DOHH2 (cell line): ENCODE results near the gene FOXP2.

ENCODE experiments used
- H3F3A ChIP-seq: fragments of 200-600 bp; sonication (generic), shearing (Covaris generic); 2 replicates; pipeline ENCODE4 v1.6.0; 2016; ENCODE audit warnings: antibody characterized with exemption, mild to moderate bottlenecking; ENCODE audit not compliant: control insufficient read depth, insufficient read depth
- H3K27ac ChIP-seq: fragments of 200-600 bp; sonication (generic); 2 replicates; pipeline ENCODE4 v1.5.1; 2014; ENCODE audit warnings: low read depth, mild to moderate bottlenecking, low read length, moderate library complexity
- H3K27me3 ChIP-seq: fragments of 200-600 bp; sonication (generic); 2 replicates; pipeline ENCODE4 v1.6.1; 2014; ENCODE audit warnings: mild to moderate bottlenecking, low read length, mixed read lengths; ENCODE audit not compliant: control insufficient read depth
- H3K36me3 ChIP-seq: fragments of 200-600 bp; sonication (generic); 2 replicates; pipeline ENCODE4 v1.6.1; 2014; ENCODE audit warnings: mild to moderate bottlenecking, low read length, moderate library complexity, mixed read lengths; ENCODE audit not compliant: control insufficient read depth
- H3K4me1 ChIP-seq: fragments of 200-600 bp; sonication (generic); 2 replicates; pipeline ENCODE4 v1.6.1; 2014; ENCODE audit warnings: mild to moderate bottlenecking, low read length, mixed read lengths; ENCODE audit not compliant: control insufficient read depth
- H3K4me2 ChIP-seq: fragments of 200-600 bp; sonication (generic); 2 replicates; pipeline ENCODE4 v1.6.0; 2014; ENCODE audit warnings: mild to moderate bottlenecking, low read length, moderate library complexity
- H3K4me3 ChIP-seq: fragments of 200-600 bp; sonication (generic); 2 replicates; pipeline ENCODE4 v1.5.1; 2014; ENCODE audit warnings: mild to moderate bottlenecking, low read length, mixed read lengths
- H3K79me2 ChIP-seq: fragments of 200-600 bp; sonication (generic); 2 replicates; pipeline ENCODE4 v1.6.1; 2014; ENCODE audit warnings: mild to moderate bottlenecking, low read length, mixed read lengths; ENCODE audit not compliant: control insufficient read depth
- H3K9me2 ChIP-seq: fragments of 200-600 bp; sonication (generic); replicated peaks from 2 replicates; pipeline ENCODE4 v1.6.1; 2014; ENCODE audit warnings: mild to moderate bottlenecking, low read length, mixed read lengths; ENCODE audit not compliant: control insufficient read depth
- H3K9me3 ChIP-seq: fragments of 200-600 bp; sonication (generic); 2 replicates; pipeline ENCODE4 v1.6.1; 2014; ENCODE audit warnings: antibody characterized with exemption, low read length, mixed read lengths; ENCODE audit not compliant: control insufficient read depth, insufficient read depth
- H4K20me1 ChIP-seq: fragments of 200-600 bp; sonication (generic); 2 replicates; pipeline ENCODE4 v1.6.0; 2014; ENCODE audit warnings: low read depth, mild to moderate bottlenecking, antibody characterized with exemption, low read length, moderate library complexity; ENCODE audit not compliant: control insufficient read depth, insufficient read depth
- CTCF ChIP-seq: fragments of 200-600 bp; sonication (generic); IDR thresholded peaks from one replicate; pipeline ENCODE4 v1.5.1; 2014; ENCODE audit warnings: antibody characterized with exemption, mild to moderate bottlenecking, low read depth, low read length; ENCODE audit not compliant: poor library complexity, severe bottlenecking
- EZH2phosphoT487 ChIP-seq: fragments of 200-600 bp; sonication (generic); IDR thresholded peaks from 2 replicates; pipeline ENCODE4 v1.6.1; 2017; ENCODE audit warnings: borderline replicate concordance, mild to moderate bottlenecking, antibody characterized with exemption, low read length, moderate library complexity, mixed read lengths

Gene FOXP2

GRCh38 chr7:114708646-114709045 lies 294.0 kb downstream of the FOXP2 start:
- no peak for TF ChIP-seq EZH2phosphoT487
- no peak for TF ChIP-seq CTCF
- Histone ChIP-seq H3K9me3 (no peaks in the 10 kb centered on the region), H3F3A (no peaks in the 10 kb centered on the region), H3K9me2 (no peaks in the 10 kb centered on the region), H3K79me2 (no peaks in the 10 kb centered on the region), H3K27ac (no peak overlapping the region), H3K36me3 (no peaks in the 10 kb centered on the region), H3K27me3 (no peaks in the 10 kb centered on the region), H3K4me3 (no peak overlapping the region), H4K20me1 (no peaks in the 10 kb centered on the region), H3K4me2 (no peak overlapping the region), H3K4me1 (no peaks in the 10 kb centered on the region)

GRCh38 chr7:114710499-114710898 lies 295.9 kb downstream of the FOXP2 start:
- Histone ChIP-seq H3K27ac (no peak overlapping the region), H3K36me3 (no peaks in the 10 kb centered on the region), H4K20me1 (no peaks in the 10 kb centered on the region), H3K9me2 (no peaks in the 10 kb centered on the region), H3K4me3 (no peak overlapping the region), H3K4me2 (no peak overlapping the region), H3K79me2 (no peaks in the 10 kb centered on the region), H3K4me1 (no peaks in the 10 kb centered on the region), H3K9me3 (no peaks in the 10 kb centered on the region), H3F3A (no peaks in the 10 kb centered on the region), H3K27me3 (no peaks in the 10 kb centered on the region)
- TF ChIP-seq EZH2phosphoT487 (no peak), CTCF (no peak)

GRCh38 chr7:114711241-114711640 lies 296.6 kb downstream of the FOXP2 start:
- Histone ChIP-seq H3K4me1 (no peaks in the 10 kb centered on the region), H3F3A (no peaks in the 10 kb centered on the region), H4K20me1 (no peaks in the 10 kb centered on the region), H3K4me3 (no peak overlapping the region), H3K27ac (no peak overlapping the region), H3K4me2 (no peak overlapping the region), H3K9me3 (no peaks in the 10 kb centered on the region), H3K36me3 (no peaks in the 10 kb centered on the region), H3K9me2 (no peaks in the 10 kb centered on the region), H3K27me3 (no peaks in the 10 kb centered on the region), H3K79me2 (no peaks in the 10 kb centered on the region)
- TF ChIP-seq CTCF (no peak), EZH2phosphoT487 (no peak)

- no peak overlapping the region for H3K27ac ChIP-seq
- TF ChIP-seq EZH2phosphoT487, result no peak
- TF ChIP-seq CTCF, result no peak
- H3K4me2 ChIP-seq, result no peak overlapping the region
- no peaks in the 10 kb centered on the region for H3K4me1 ChIP-seq
- H3F3A ChIP-seq, result no peaks in the 10 kb centered on the region
- H3K79me2 ChIP-seq, result no peaks in the 10 kb centered on the region
- no peaks in the 10 kb centered on the region for H4K20me1 ChIP-seq
- H3K9me2 ChIP-seq, result no peaks in the 10 kb centered on the region
- no peak overlapping the region for H3K4me3 ChIP-seq
- H3K9me3 ChIP-seq, result no peaks in the 10 kb centered on the region
- H3K27me3 ChIP-seq, result peaks cover 4% of the 10 kb centered on the region; the same call in 1 of the 2 replicates
- H3K36me3 ChIP-seq, result no peaks in the 10 kb centered on the region
Observed at GRCh38 chr7:114715907-114716306, 301.3 kb downstream of the FOXP2 start.
